Measurements from ENCODE around the gene SLIT3. TPM values are rescaled to one million over a fixed set of nuclear protein-coding genes. Genes with fewer than 3 reads are reported as not detected.

The SLIT3 gene
- total and polyA plus RNA-seq, 4 experiments from 2014 or later: not detected

DNA sequence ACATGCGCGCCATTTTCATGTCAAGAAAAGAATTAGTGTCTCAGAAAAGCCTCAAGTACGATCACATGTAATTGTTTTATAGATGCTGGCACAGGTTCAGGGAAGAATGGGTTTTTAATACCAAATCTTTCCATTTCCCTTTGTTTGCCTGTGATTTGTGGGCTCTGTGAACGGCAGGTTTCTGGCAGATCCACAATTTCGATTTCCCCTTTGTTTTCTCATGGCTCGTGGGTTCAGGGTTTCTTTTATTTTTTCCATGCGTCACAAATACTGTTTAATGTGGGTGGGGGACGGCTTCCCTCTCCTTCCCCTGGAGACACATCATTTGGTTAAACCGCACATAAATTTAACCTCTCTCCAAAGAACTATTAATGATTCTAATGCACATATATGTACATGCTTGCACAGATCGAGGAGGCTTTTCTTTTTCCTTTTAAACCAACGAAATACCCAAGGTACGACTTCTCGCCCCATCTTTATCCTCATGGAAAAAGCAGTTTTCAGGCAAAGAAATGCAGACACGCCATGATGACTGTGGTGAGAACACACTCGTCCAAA, 195.9 kb downstream of the SLIT3 start:
- intact Hi-C loops (cut with micrococcal nuclease): no loop called here
- H3K4me3 ChIP-seq (ENCODE audit: low read length in 2 of 2): no peak overlapping the region
- no peak overlapping the region for H3K4me3 Mint-ChIP-seq
- no peak for DNase-seq
- ChIA-PET CTCF (ENCODE audit: partially characterized antibody) (no interaction called here), POLR2A (ENCODE audit: partially characterized antibody) (no interaction called here)
- H3K27me3 Mint-ChIP-seq: peaks cover 3% of the 10 kb centered on the region in 2 donors
- no peak overlapping the region for H3K27ac ChIP-seq (ENCODE audit: low read depth, low read length)
- H3K27ac Mint-ChIP-seq: no peak overlapping the region
- peaks cover 0 to 7% (median under 1%) of the 10 kb centered on the region in 8 donors for H3K9me3 Mint-ChIP-seq
- H3K4me1 ChIP-seq (ENCODE audit: insufficient read depth, low read length): no peaks in the 10 kb centered on the region
- no peaks in the 10 kb centered on the region for H3K36me3 Mint-ChIP-seq
- no peaks in the 10 kb centered on the region for H3K27me3 ChIP-seq (ENCODE audit: insufficient read depth, low read length)
- H3K9me3 ChIP-seq (ENCODE audit: control insufficient read depth in 1 of 2, low read length in 2 of 2): no peaks in the 10 kb centered on the region
- H3K4me1 Mint-ChIP-seq: no peaks in the 10 kb centered on the region
- no peaks in the 10 kb centered on the region for H3K36me3 ChIP-seq (ENCODE audit: insufficient read depth, low read length)

GRCh38 chr5:169103586-169104181, 197.3 kb downstream of the SLIT3 start:
- peak overlapping the region in 1 of 8 donors; percentile 27 for H3K4me3 Mint-ChIP-seq
- H3K36me3 Mint-ChIP-seq: no peaks in the 10 kb centered on the region
- ChIA-PET POLR2A (ENCODE audit: partially characterized antibody) (no interaction called here), CTCF (ENCODE audit: partially characterized antibody) (no interaction called here)
- H3K4me1 Mint-ChIP-seq: no peaks in the 10 kb centered on the region
- H3K9me3 ChIP-seq (ENCODE audit: control insufficient read depth in 1 of 2, low read length in 2 of 2): no peaks in the 10 kb centered on the region
- H3K9me3 Mint-ChIP-seq: peaks cover 0 to 5% (median 0%) of the 10 kb centered on the region in 8 donors
- no peak overlapping the region for H3K27ac ChIP-seq (ENCODE audit: low read depth, low read length)
- peaks cover 3% of the 10 kb centered on the region in 2 donors for H3K27me3 Mint-ChIP-seq
- H3K4me1 ChIP-seq (ENCODE audit: insufficient read depth, low read length): no peaks in the 10 kb centered on the region
- H3K27ac Mint-ChIP-seq: no peak overlapping the region
- H3K27me3 ChIP-seq (ENCODE audit: insufficient read depth, low read length): no peaks in the 10 kb centered on the region
- DNase-seq: no peak
- no peak overlapping the region for H3K4me3 ChIP-seq (ENCODE audit: low read length in 2 of 2)
- intact Hi-C loops (cut with micrococcal nuclease): no loop called here
- no peaks in the 10 kb centered on the region for H3K36me3 ChIP-seq (ENCODE audit: insufficient read depth, low read length)

DNA sequence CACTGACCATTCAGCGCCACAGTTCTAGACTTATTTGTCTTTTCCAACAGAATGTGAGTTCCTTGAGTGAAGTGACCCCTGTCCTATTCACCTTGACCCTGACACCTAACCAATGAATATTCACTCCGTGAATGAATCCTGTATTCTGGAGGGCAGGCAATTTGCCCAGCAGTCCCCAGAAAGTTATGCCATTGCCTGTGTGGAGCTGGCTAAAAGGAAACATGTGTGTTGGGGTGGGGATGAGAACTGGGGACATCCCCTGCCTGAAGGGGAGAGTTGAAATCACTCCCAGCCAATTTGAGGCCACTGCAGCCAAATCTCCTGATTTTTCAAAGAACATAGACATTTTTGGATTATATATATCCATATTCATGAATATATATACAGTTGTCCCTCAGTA, 199.0 kb downstream of the SLIT3 start:
- ChIA-PET POLR2A (ENCODE audit: partially characterized antibody) (no interaction called here), CTCF (ENCODE audit: partially characterized antibody) (no interaction called here)
- Histone ChIP-seq H3K4me1 (ENCODE audit: insufficient read depth, low read length) (no peaks in the 10 kb centered on the region), H3K36me3 (ENCODE audit: insufficient read depth, low read length) (no peaks in the 10 kb centered on the region), H3K27me3 (ENCODE audit: insufficient read depth, low read length) (no peaks in the 10 kb centered on the region), H3K9me3 (ENCODE audit: control insufficient read depth in 1 of 2, low read length in 2 of 2) (no peaks in the 10 kb centered on the region), H3K27ac (ENCODE audit: low read depth, low read length) (no peak overlapping the region), H3K4me3 (ENCODE audit: low read length in 2 of 2) (no peak overlapping the region)
- DNase-seq: no peak
- Mint-ChIP-seq H3K9me3 (peaks cover 0 to 5% (median 0%) of the 10 kb centered on the region in 8 donors), H3K36me3 (no peaks in the 10 kb centered on the region), H3K4me1 (no peaks in the 10 kb centered on the region), H3K27ac (no peak overlapping the region), H3K4me3 (no peak overlapping the region), H3K27me3 (peaks cover 1 to 2% of the 10 kb centered on the region in 2 donors)
- intact Hi-C loops (cut with micrococcal nuclease): no loop called here

DNA sequence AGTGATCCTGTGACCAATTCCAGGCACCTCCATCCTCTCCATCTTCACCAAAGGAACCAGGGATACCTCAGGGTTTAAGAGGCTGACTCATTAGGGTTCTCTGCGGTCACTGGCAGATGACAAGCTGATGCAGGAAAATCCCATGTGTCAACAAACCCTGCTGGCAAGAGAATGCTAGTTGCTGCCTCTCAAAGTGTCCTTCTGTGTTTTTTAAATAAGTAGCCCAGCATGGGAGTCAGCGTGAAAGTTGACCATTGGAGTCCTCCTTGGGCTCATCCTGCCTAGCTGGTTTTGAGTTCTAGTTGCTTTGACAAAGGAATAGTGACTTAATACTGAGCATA, 200.2 kb downstream of the SLIT3 start:
- H3K27ac Mint-ChIP-seq: no peak overlapping the region
- DNase-seq: no peak
- no peaks in the 10 kb centered on the region for H3K4me1 Mint-ChIP-seq
- CTCF ChIA-PET (ENCODE audit: partially characterized antibody): no interaction called here
- Histone ChIP-seq H3K4me3 (ENCODE audit: low read length in 2 of 2) (no peak overlapping the region), H3K9me3 (ENCODE audit: control insufficient read depth in 1 of 2, low read length in 2 of 2) (no peaks in the 10 kb centered on the region), H3K27me3 (ENCODE audit: insufficient read depth, low read length) (no peaks in the 10 kb centered on the region), H3K4me1 (ENCODE audit: insufficient read depth, low read length) (no peaks in the 10 kb centered on the region), H3K27ac (ENCODE audit: low read depth, low read length) (no peak overlapping the region), H3K36me3 (ENCODE audit: insufficient read depth, low read length) (no peaks in the 10 kb centered on the region)
- POLR2A ChIA-PET (ENCODE audit: partially characterized antibody): no interaction called here
- no peaks in the 10 kb centered on the region for H3K36me3 Mint-ChIP-seq
- peaks cover 0 to 5% (median 0%) of the 10 kb centered on the region in 8 donors for H3K9me3 Mint-ChIP-seq
- H3K27me3 Mint-ChIP-seq: peaks cover 1 to 2% of the 10 kb centered on the region in 2 donors
- intact Hi-C loops (cut with micrococcal nuclease): no loop called here
- H3K4me3 Mint-ChIP-seq: no peak overlapping the region

- H3K27me3 ChIP-seq (ENCODE audit: insufficient read depth, low read length): no peaks in the 10 kb centered on the region
- Mint-ChIP-seq H3K9me3 (peaks cover 0 to 4% (median 0%) of the 10 kb centered on the region in 8 donors), H3K36me3 (no peaks in the 10 kb centered on the region), H3K4me1 (no peaks in the 10 kb centered on the region), H3K27me3 (peaks cover 1 to 3% of the 10 kb centered on the region in 2 donors), H3K4me3 (no peak overlapping the region), H3K27ac (no peak overlapping the region)
- intact Hi-C loops (cut with micrococcal nuclease): no loop called here
- CTCF ChIA-PET (ENCODE audit: partially characterized antibody): no interaction called here
- DNase-seq: no peak
- no peaks in the 10 kb centered on the region for H3K36me3 ChIP-seq (ENCODE audit: insufficient read depth, low read length)
- POLR2A ChIA-PET (ENCODE audit: partially characterized antibody): no interaction called here
- H3K4me3 ChIP-seq (ENCODE audit: low read length in 2 of 2): no peak overlapping the region
- no peaks in the 10 kb centered on the region for H3K4me1 ChIP-seq (ENCODE audit: insufficient read depth, low read length)
- no peak overlapping the region for H3K27ac ChIP-seq (ENCODE audit: low read depth, low read length)
- H3K9me3 ChIP-seq (ENCODE audit: control insufficient read depth in 1 of 2, low read length in 2 of 2): no peaks in the 10 kb centered on the region
These were observed 200.9 kb downstream of the SLIT3 start for GRCh38 chr5:169099801-169100734.

GRCh38 chr5:169098331-169099121, 202.4 kb downstream of the SLIT3 start:
- Mint-ChIP-seq H3K36me3 (no peaks in the 10 kb centered on the region), H3K4me1 (no peaks in the 10 kb centered on the region), H3K27me3 (peaks cover 0 to 4% of the 10 kb centered on the region in 2 donors), H3K4me3 (no peak overlapping the region), H3K9me3 (peaks cover 0 to 2% (median 0%) of the 10 kb centered on the region in 8 donors), H3K27ac (no peak overlapping the region)
- H3K9me3 ChIP-seq (ENCODE audit: control insufficient read depth in 1 of 2, low read length in 2 of 2): no peaks in the 10 kb centered on the region
- DNase-seq: no peak
- H3K4me3 ChIP-seq (ENCODE audit: low read length in 2 of 2): no peak overlapping the region
- H3K4me1 ChIP-seq (ENCODE audit: insufficient read depth, low read length): no peaks in the 10 kb centered on the region
- no peaks in the 10 kb centered on the region for H3K27me3 ChIP-seq (ENCODE audit: insufficient read depth, low read length)
- H3K27ac ChIP-seq (ENCODE audit: low read depth, low read length): no peak overlapping the region
- no peaks in the 10 kb centered on the region for H3K36me3 ChIP-seq (ENCODE audit: insufficient read depth, low read length)
- POLR2A ChIA-PET (ENCODE audit: partially characterized antibody): no interaction called here
- CTCF ChIA-PET (ENCODE audit: partially characterized antibody): no interaction called here
- intact Hi-C loops (cut with micrococcal nuclease): no loop called here

Measured in CD4-positive, alpha-beta memory T cell (primary cell).